ENCODE results near the gene DEPDC5.

Gene DEPDC5

DNA sequence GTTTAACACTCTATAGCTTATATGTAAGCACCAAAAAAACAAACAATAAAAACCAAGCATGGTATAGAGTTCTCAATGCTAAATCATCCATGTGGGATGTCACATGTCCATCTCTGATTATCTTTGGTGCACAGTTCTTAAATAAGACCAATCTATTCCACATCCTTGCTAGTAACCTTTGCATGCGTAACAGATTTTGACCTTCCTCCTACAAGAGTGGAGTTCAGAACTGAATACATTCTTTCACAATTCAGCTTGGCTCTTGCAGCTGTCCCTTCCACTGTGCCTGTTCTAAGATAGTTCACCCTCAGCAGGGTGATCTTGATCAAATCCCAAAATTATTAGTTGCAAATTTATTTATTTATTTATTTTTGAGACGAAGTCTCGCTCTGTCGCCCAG, 25.0 kb upstream of the DEPDC5 start:
- no peak overlapping the region for H3K4me3 ChIP-seq (ENCODE audit: low read depth, low read length)
- TF ChIP-seq, protein P1, sequence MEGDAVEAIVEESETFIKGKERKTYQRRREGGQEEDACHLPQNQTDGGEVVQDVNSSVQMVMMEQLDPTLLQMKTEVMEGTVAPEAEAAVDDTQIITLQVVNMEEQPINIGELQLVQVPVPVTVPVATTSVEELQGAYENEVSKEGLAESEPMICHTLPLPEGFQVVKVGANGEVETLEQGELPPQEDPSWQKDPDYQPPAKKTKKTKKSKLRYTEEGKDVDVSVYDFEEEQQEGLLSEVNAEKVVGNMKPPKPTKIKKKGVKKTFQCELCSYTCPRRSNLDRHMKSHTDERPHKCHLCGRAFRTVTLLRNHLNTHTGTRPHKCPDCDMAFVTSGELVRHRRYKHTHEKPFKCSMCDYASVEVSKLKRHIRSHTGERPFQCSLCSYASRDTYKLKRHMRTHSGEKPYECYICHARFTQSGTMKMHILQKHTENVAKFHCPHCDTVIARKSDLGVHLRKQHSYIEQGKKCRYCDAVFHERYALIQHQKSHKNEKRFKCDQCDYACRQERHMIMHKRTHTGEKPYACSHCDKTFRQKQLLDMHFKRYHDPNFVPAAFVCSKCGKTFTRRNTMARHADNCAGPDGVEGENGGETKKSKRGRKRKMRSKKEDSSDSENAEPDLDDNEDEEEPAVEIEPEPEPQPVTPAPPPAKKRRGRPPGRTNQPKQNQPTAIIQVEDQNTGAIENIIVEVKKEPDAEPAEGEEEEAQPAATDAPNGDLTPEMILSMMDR (IDR thresholded peaks at IDR 0.05; ENCODE audit: low read depth, low read length), result no peak
- DNase-seq (ENCODE audit: low read depth, low spot score), result no peak
- in situ Hi-C loops (cut with HindIII; ENCODE audit: low sequenced_read_pairs), result no loop called here

DNA sequence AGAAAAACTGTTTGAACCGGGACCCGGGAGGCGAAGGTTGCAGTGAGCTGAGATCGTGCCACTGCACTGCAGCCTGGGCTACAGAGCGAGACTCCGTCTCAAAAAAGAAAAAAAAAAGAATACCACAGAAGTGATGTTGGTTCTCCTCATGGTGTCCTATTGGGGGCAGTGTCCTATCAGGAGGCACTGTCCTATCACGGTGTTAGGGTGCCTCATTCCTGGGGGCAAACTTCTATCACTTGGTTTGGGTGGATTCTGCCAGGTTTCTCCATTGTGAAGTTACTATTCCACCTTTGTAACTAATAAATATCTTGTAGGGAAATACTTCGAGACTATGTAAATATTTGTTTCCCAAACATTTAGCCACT, 23.5 kb upstream of the DEPDC5 start:
- in situ Hi-C loops (cut with HindIII; ENCODE audit: low sequenced_read_pairs), result no loop called here
- H3K4me3 ChIP-seq (ENCODE audit: low read depth, low read length), result no peak overlapping the region
- TF ChIP-seq, protein P1 (IDR thresholded peaks at IDR 0.05; ENCODE audit: low read depth, low read length), result peak; percentile 16
- DNase-seq (ENCODE audit: low read depth, low spot score), result no peak

DNA sequence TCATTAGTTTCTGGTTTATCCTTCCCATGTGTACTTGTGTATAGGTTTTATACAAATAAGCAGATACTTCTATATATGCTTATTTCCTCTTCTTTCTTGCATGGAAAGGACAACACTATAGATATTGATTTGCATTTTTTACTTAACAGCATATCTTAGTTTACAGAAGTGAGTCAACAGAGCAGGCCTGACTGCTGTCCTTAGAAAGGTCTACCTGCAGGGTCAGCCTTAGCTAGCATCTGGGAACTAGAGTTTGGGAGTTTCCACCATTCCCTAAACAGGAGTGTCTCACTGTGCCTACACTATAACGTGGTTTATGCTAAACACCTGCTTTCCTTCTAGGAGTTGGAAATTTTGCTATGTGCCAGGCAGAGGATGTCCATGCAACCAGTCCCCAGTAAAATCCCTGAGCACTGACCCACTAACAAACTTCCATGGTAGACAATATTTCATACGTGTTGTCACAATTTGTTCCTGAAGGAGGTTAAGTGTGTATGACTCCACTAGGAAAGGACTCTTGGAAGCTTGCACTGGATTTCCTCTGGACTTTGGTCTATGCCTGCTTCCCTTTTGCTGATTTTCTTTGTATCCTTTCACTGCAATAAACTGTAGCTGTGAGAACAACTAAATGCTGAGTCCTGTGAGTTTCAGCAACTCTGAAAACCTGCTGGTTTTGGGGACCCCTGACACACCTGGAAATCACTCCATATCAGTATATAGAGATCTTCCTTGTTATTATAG, 21.6 kb upstream of the DEPDC5 start:
- in situ Hi-C loops (cut with HindIII; ENCODE audit: low sequenced_read_pairs), result no loop called here
- TF ChIP-seq, protein P1 (IDR thresholded peaks at IDR 0.05; ENCODE audit: low read depth, low read length), result no peak
- no peak for DNase-seq (ENCODE audit: low read depth, low spot score)
- H3K4me3 ChIP-seq (ENCODE audit: low read depth, low read length), result no peak overlapping the region

DNA sequence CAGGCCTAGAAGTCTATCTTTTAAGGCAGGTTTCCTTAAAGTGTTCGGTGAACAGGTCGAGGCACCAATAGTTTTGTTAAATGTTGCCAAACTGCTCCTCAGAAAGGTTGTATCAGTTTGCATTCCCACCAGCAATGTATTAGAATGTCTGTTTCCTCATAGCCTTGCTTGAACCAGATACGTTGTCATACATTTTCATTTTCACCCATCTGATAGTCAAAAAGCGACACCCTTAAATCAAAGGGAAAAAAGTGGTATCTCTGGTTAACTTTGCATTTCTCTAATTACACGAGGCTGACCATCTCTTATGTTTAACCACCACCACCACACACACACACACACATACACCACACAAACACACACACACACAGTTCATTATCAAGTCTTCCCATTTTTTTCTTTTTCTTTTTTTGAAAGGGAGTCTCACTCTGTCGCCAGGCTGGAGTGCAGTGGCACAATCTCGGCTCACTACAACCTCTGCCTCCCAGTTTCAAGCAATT, 20.2 kb upstream of the DEPDC5 start:
- in situ Hi-C loops (cut with HindIII; ENCODE audit: low sequenced_read_pairs), result no loop called here
- DNase-seq (ENCODE audit: low read depth, low spot score), result no peak
- no peak overlapping the region for H3K4me3 ChIP-seq (ENCODE audit: low read depth, low read length)
- TF ChIP-seq, protein P1 (IDR thresholded peaks at IDR 0.05; ENCODE audit: low read depth, low read length), result no peak

DNA sequence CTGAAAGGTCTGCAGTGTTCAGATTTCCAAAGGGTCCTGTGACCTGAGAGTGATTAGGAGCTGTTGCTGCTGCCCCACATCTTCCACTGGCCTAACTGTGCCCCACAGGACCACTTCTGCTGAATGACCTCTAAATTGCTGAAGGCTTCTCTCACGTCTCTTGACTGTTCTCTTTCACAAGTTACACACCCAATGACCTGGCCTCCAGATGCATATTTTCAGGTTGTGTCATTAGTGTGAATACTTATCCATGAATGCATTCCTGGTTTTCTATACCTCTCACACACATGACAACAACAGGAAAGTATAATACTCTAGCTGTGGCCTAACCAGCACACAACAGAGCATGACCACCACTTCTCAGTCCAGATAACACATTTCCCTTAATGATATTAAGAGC, 19.3 kb upstream of the DEPDC5 start:
- DNase-seq (ENCODE audit: low read depth, low spot score), result peak; percentile 61

DNA sequence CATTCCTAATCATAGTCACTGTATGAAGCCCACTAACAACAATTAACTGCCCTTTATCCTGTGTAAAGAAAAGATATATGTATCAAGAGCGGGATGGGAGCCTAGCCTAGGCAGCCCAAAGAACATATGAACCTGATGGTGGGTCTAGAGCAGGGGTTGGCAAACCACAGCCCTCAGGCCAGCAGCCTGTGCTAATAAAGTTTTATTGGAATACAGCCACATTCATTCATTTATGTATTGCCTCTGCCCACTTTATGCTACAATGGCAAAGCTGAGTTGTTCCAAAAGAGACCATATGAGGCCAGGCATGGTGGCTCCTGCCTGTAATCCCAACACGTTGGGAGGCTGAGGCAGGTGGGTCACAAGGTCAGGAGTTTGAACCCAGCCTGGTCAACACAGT, 17.4 kb upstream of the DEPDC5 start:
- no peak for DNase-seq (ENCODE audit: low read depth, low spot score)
- in situ Hi-C loops (cut with HindIII; ENCODE audit: low sequenced_read_pairs), result no loop called here
- no peak overlapping the region for H3K4me3 ChIP-seq (ENCODE audit: low read depth, low read length)
- TF ChIP-seq, protein P1 (IDR thresholded peaks at IDR 0.05; ENCODE audit: low read depth, low read length), result no peak

More for the DNA sequence above, 19.3 kb upstream of the DEPDC5 start:
- no peak overlapping the region for H3K4me3 ChIP-seq (ENCODE audit: low read depth, low read length)
- TF ChIP-seq, protein P1 (IDR thresholded peaks at IDR 0.05; ENCODE audit: low read depth, low read length), result no peak
- in situ Hi-C loops (cut with HindIII; ENCODE audit: low sequenced_read_pairs), result no loop called here

Data from astrocyte of the spinal cord (primary cell).